Ovary (tissue), 3 donors: ENCODE results near the gene ENAH.

ENCODE experiments used
- CTCF ChIP-seq, 3 donors: fragments of 450-650 bp in 2 of 3; fragments of 200-600 bp in 1 of 3; IDR thresholded peaks; one replicate each; pipeline versions ENCODE4 v1.5.1 to v1.8.0; 2016 to 2022; ENCODE audit warnings: antibody characterized with exemption in 3 of 3, mild to moderate bottlenecking in 1 of 3
- EP300 ChIP-seq: sonication (generic); formaldehyde crosslinking; IDR thresholded peaks from one replicate; pipeline ENCODE4 v1.6.1; 2017; ENCODE audit warnings: antibody characterized with exemption
- donor health status: DM: no; HTN: no; CAD: no.

- TF ChIP-seq EP300 = no peak
- no peak for TF ChIP-seq CTCF (IDR thresholded peaks at IDR 0.05)
These were observed 120.5 kb downstream of the ENAH start for GRCh38 chr1:225532240-225532944.
